OCI-LY7 (cell line): Measurements from ENCODE around the gene MMP20. TPM values are rescaled to one million over a fixed set of nuclear protein-coding genes. Genes with fewer than 3 reads are reported as not detected.

Experiments
- BruUV-seq: library from RNA; stranded (reverse); fragments of 400-500 nt; replicated peaks from 2 replicates; lab custom pipeline; 2021; lab: Mats Ljungman, UMichigan
- CTCF ChIA-PET: fragments of 300-600 bp; sonication (Branson Sonifier 250); formaldehyde crosslinking; loops from one replicate; lab custom pipeline; 2022; ENCODE audit warnings: antibody characterized with exemption; ENCODE audit not compliant: unreplicated experiment; lab: Charles Lee
- POLR2A ChIA-PET: fragments of 300-600 bp; sonication (Branson Sonifier 250); formaldehyde crosslinking; loops from one replicate; lab custom pipeline; 2022; ENCODE audit warnings: antibody characterized with exemption; lab: Charles Lee
- DNase-seq: peaks from one replicate; pipeline ENCODE4 v3.0.0-alpha.2; 2015; ENCODE audit warnings: low spot score
- H2AFZ ChIP-seq: fragments of 200-600 bp; sonication (generic), shearing (Covaris generic); 2 replicates; pipeline ENCODE4 v1.6.1; 2014; ENCODE audit warnings: mild to moderate bottlenecking, antibody characterized with exemption, low read length, moderate library complexity
- H3K27ac ChIP-seq: fragments of 200-600 bp; sonication (generic); 2 replicates; pipeline ENCODE4 v1.5.1; 2014; ENCODE audit warnings: mixed run types, low read depth, mild to moderate bottlenecking, moderate library complexity, low read length, inconsistent platforms; ENCODE audit not compliant: poor library complexity, severe bottlenecking
- H3K36me3 ChIP-seq: fragments of 200-600 bp; sonication (generic); 2 replicates; pipeline ENCODE4 v1.6.1; 2014; ENCODE audit warnings: mild to moderate bottlenecking, antibody characterized with exemption, low read length, moderate library complexity, mixed read lengths; ENCODE audit not compliant: insufficient read depth
- H3K4me1 ChIP-seq: fragments of 200-600 bp; sonication (generic); 2 replicates; pipeline ENCODE4 v1.5.1; 2014; ENCODE audit warnings: mild to moderate bottlenecking, low read length; ENCODE audit not compliant: insufficient read depth, poor library complexity, severe bottlenecking
- H3K4me2 ChIP-seq: fragments of 200-600 bp; sonication (generic); 2 replicates; pipeline ENCODE4 v1.6.1; 2014; ENCODE audit warnings: mild to moderate bottlenecking, low read length
- H3K4me3 ChIP-seq: fragments of 200-600 bp; sonication (generic); 2 replicates; pipeline ENCODE4 v1.5.1; 2014; ENCODE audit warnings: mild to moderate bottlenecking, low read depth, low read length; ENCODE audit not compliant: poor library complexity, severe bottlenecking
- H3K79me2 ChIP-seq: fragments of 200-600 bp; sonication (generic); 2 replicates; pipeline ENCODE4 v1.6.1; 2016; ENCODE audit warnings: low read depth, mild to moderate bottlenecking, low read length, moderate library complexity, mixed read lengths; ENCODE audit not compliant: insufficient read depth
- H3K9me2 ChIP-seq: fragments of 200-600 bp; sonication (generic); 2 replicates; pipeline ENCODE4 v1.6.1; 2016; ENCODE audit warnings: mild to moderate bottlenecking, low read length, mixed read lengths; ENCODE audit not compliant: insufficient read depth
- H3K9me3 ChIP-seq: fragments of 200-600 bp; sonication (generic); 2 replicates; pipeline ENCODE4 v1.6.1; 2014; ENCODE audit warnings: mild to moderate bottlenecking, mixed run types, low read length, mixed read lengths
- H4K20me1 ChIP-seq: fragments of 200-600 bp; sonication (generic); 2 replicates; pipeline ENCODE4 v1.6.1; 2014; ENCODE audit warnings: mild to moderate bottlenecking, antibody characterized with exemption, low read length, moderate library complexity, mixed read lengths; ENCODE audit not compliant: insufficient read depth
- EZH2phosphoT487 ChIP-seq: fragments of 200-600 bp; sonication (generic); IDR thresholded peaks from 2 replicates; pipeline ENCODE4 v1.6.1; 2018; ENCODE audit warnings: low read depth, borderline replicate concordance, mild to moderate bottlenecking, mixed run types, antibody characterized with exemption, low read length, moderate library complexity, mixed read lengths
- intact Hi-C: fragments of 100-400 bp; cut with micrococcal nuclease; formaldehyde crosslinking; loops from one replicate; pipeline ENCODE4 v1.10.0; 2022; ENCODE audit not compliant: unreplicated experiment
- total RNA-seq, 2 experiments: library from RNA; depleted of rRNA in 1 of 2; stranded (reverse); fragments of >200 nt in 1 of 2; shearing (Covaris generic) in 1 of 2; gene quantifications; 2 replicates each; pipeline ENCODE4 v1.2.3, GENCODE V29; 2014 to 2022
- TF ChIP-seq, protein P1 (sequence below): fragments of 200-600 bp; sonication (generic); conservative IDR thresholded peaks from 2 replicates; pipeline ENCODE4 v1.5.1; 2014; ENCODE audit warnings: mild to moderate bottlenecking, antibody characterized with exemption, low read length, moderate library complexity, mixed read lengths

Gene MMP20
- total RNA-seq, 2 experiments from 2014 or later, result not detected

- no TSS peak for BruUV-seq
- Histone ChIP-seq H3K79me2 (no peaks in the 10 kb centered on the region), H3K27ac (no peak overlapping the region)
Observed at GRCh38 chr11:102573851-102574250, 51.3 kb downstream of the MMP20 start.

DNA sequence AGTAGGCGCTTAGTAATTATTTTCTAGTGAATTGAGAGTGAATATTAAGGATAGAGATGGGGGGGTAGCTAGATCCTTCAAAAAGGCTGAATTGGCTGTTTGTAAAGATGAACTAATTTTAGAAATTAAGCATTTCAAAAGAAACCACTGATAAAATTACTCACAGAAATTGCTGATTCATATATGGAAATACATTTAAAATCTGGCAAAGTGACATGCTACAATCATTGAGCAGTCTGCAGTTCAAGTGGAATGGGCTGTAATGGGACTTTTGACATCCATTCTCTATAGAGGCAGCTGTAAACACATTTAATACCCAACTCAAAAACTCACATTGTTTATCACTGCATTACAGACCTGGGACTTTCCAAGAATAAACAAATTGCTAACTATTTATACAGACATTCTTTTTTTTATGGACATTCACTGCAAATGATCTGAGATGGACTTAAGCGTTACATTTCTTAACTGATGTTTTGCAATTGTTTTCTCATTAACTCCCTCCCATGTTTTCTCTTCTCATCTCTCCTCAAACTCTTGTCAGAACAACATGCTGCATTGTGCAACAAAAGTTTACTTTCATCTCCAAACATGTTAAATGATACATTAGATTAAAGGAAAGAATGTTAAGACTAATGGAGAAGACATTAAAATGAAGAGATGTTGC lies 52.4 kb downstream of the MMP20 start:
- TF ChIP-seq EZH2phosphoT487, result no peak
- TF ChIP-seq, protein P1, sequence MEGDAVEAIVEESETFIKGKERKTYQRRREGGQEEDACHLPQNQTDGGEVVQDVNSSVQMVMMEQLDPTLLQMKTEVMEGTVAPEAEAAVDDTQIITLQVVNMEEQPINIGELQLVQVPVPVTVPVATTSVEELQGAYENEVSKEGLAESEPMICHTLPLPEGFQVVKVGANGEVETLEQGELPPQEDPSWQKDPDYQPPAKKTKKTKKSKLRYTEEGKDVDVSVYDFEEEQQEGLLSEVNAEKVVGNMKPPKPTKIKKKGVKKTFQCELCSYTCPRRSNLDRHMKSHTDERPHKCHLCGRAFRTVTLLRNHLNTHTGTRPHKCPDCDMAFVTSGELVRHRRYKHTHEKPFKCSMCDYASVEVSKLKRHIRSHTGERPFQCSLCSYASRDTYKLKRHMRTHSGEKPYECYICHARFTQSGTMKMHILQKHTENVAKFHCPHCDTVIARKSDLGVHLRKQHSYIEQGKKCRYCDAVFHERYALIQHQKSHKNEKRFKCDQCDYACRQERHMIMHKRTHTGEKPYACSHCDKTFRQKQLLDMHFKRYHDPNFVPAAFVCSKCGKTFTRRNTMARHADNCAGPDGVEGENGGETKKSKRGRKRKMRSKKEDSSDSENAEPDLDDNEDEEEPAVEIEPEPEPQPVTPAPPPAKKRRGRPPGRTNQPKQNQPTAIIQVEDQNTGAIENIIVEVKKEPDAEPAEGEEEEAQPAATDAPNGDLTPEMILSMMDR, result no peak
- Histone ChIP-seq H3K27ac (no peak overlapping the region), H2AFZ (no peak overlapping the region), H3K79me2 (no peaks in the 10 kb centered on the region), H3K4me3 (no peak overlapping the region), H3K9me3 (peaks cover 21% of the 10 kb centered on the region; the same call in 1 of the 2 replicates), H3K36me3 (no peaks in the 10 kb centered on the region), H3K9me2 (no peaks in the 10 kb centered on the region), H3K4me1 (peaks cover 5% of the 10 kb centered on the region), H4K20me1 (no peaks in the 10 kb centered on the region), H3K4me2 (no peak overlapping the region)
- intact Hi-C loops, result no loop called here
- DNase-seq, result no peak
- CTCF ChIA-PET, result no interaction called here
- BruUV-seq, result no TSS peak
- POLR2A ChIA-PET, result interaction anchor here (0.6 to 1.5 kb wide), 3 partner anchors 13 to 76 kb away, joined by 3 to 5 read pairs (median 4); no protein-coding TSS in a partner anchor

More at GRCh38 chr11:102573851-102574250, 51.3 kb downstream of the MMP20 start:
- ChIA-PET CTCF (no interaction called here), POLR2A (interaction anchor here (1.9 kb wide), 1 partner anchor 14 kb away, joined by 10 read pairs; no protein-coding TSS in a partner anchor)
- no peak for DNase-seq
- Histone ChIP-seq H3K9me2 (no peaks in the 10 kb centered on the region), H3K4me3 (no peak overlapping the region), H2AFZ (no peak overlapping the region), H3K4me1 (peaks cover 5% of the 10 kb centered on the region), H3K36me3 (no peaks in the 10 kb centered on the region), H3K4me2 (no peak overlapping the region), H3K9me3 (peaks cover 15% of the 10 kb centered on the region; the same call in 1 of the 2 replicates), H4K20me1 (no peaks in the 10 kb centered on the region)
- intact Hi-C loops, result no loop called here
- no peak for TF ChIP-seq EZH2phosphoT487
- TF ChIP-seq, protein P1, result no peak

DNA sequence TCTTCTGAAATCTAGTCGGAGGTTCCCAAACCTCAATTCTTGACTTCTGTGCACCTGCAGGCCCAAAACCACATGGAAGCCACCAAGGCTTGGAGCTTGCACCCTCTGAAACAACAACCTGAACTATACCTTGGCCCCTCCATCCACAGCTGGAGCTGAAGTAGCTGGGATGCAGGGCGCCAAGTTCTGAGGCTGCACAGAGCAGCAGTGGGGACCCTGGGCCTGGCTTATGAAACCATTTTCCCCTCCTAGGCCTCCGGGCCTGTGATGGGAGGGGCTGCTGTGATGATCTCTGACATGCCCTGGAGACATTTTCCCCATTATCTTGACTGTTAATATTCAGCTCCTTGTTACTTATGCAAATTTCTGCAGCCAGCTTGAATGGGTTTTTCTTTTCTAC lies 56.3 kb downstream of the MMP20 start:
- Histone ChIP-seq H3K4me2 (no peak overlapping the region), H3K4me3 (no peak overlapping the region), H2AFZ (no peak overlapping the region), H3K79me2 (no peaks in the 10 kb centered on the region), H3K4me1 (no peaks in the 10 kb centered on the region), H3K27ac (no peak overlapping the region), H3K9me3 (peaks cover 22% of the 10 kb centered on the region; the same call in 1 of the 2 replicates), H3K9me2 (no peaks in the 10 kb centered on the region), H3K36me3 (no peaks in the 10 kb centered on the region), H4K20me1 (no peaks in the 10 kb centered on the region)
- DNase-seq, result no peak
- CTCF ChIA-PET, result no interaction called here
- no peak for TF ChIP-seq EZH2phosphoT487
- TF ChIP-seq, protein P1, result no peak
- intact Hi-C loops, result no loop called here
- BruUV-seq, result no TSS peak
- POLR2A ChIA-PET, result interaction anchor here (0.7 to 1.9 kb wide), 2 partner anchors 9 to 12 kb away, joined by 3 to 10 read pairs; no protein-coding TSS in a partner anchor
